ENCODE results near the gene CDKN1C.
"Not testable (repeated sequence)": the region's sequence is repeated elsewhere in the genome, so short reads cannot be mapped to it uniquely, and the experiment has no call there.

CDKN1C gene

DNA sequence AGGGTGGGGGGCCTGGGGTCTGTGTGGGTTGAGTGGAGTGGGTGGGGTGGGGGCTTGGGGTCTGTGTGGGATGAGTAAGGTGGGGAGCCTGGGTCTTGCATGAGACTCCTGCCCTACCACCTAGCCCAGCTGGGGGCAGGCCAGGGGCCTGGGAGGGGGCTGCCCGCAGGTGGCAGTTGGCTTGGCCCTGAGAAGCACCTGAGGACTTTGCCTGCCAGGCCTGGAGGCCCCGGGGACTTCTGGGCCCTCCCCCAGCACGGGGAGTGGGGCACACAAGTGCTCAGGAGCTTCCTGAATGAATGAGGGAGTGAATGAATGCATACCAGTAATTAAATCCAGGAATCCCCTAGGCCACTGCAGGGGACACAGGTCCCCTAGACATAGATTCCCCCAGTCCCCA is 37.1 kb upstream of the CDKN1C start:
- no peak for DNase-seq

DNA sequence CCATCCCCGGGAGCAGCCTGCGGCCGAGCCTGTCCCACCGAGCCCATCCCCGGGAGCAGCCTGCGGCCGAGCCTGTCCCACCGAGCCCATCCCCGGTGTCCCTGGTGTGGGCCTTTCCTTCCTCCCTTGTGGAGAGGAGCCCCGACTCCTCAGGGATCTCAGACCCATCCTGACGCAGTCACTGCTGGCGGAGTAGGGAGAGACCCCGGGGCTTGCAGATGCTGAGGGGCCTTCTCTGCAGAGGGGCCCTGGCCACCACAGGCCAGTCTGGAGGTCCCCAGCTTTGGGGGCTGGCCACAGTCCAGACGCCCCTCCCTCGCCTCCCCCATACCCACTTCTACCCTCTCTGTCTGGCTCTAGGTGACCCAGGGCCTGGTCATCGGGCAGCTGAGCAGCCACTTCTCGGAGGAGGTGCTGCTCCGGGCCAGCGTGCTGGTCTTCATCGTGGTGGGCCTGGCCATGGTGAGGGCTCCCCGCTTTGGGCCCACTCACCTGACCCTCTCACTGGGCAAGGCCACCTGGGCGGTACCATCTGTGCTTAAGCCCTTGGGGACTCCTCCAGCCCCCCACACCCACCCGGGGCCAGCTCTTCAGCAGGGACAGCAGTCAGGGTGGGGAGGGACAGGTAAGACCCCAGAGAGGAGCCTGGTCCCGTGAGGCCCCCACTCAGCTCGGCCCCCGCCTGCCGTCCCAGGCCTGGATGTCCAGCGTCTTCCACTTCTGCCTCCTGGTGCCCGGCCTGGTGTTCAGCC is 36.3 kb upstream of the CDKN1C start:
- DNase-seq, result no peak

DNA sequence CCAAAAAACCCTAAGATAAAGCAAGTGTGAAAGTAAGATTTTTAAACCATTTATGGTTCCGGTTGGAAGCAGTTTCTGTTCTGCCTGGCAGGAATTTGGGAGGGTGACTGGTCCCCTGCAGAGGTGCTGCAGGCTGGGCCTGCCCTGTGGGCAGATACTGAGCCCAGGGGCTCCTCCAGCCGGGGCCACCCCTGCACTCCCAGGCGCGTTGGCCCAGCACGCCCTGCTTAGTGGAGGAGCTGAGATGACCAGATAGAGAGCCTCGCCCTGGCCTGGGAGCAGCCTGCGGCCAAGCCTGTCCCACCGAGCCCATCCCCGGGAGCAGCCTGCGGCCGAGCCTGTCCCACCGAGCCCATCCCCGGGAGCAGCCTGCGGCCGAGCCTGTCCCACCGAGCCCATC is 35.7 kb upstream of the CDKN1C start:
- no peak for DNase-seq

DNA sequence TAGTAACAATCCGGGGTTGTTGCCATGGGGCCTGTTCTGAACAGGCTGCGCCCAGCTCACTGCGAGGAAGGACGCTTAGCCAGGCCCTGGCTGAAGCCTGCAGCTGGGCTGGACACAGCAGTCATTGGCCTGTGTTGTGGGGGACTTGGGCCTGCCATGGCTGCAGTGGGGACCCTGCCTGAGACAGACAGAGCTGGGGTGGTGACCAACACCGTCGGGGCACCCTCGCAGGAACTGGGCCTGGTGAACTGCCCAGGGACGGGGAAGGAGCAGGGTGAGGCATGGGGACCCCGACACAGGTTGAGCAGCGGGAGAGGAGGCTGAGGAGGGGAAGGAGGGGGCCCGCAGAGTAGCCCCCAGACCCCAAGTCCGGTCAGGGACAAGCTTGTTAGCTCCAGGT is 34.8 kb upstream of the CDKN1C start:
- no peak for DNase-seq

DNA sequence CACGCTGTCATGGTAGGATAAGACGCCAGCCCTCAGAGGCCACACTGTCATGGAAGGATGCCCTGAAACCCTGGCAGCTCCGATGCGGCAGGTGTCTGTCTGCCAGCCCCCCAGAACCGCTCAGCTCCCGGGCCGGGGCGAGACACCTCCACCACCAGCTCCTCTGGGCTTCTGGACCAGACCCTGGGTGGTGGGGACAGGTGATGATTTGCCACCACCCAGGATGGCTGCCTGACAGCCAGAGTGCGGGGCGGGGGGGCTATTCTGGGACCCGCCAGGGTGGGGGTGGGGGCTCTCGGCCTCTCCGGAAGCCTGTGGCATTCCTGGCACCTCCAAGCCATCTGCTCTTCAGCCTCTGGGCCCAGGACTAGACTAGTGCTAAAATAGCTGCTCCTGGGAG is 34.3 kb upstream of the CDKN1C start:
- no peak for DNase-seq

DNA sequence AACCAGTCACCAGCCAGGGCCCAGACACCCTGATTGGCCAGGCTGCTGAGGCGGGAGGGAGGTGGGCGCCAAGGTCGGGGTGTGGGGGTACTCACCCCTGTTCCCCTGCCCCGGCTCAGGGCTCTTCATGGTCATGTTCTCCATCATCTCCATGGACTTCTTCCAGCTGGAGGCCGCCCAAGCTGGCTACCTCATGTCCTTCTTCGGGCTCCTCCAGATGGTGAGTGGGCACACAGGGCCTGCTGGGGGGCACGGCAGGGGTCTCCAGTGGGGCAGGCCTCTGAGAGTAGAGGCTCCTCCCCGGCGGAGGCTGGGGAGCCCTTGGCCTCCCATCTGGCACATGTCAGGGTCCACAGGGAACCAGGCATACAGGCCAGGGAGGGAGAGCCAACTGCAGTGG is 33.6 kb upstream of the CDKN1C start:
- no peak for DNase-seq

DNA sequence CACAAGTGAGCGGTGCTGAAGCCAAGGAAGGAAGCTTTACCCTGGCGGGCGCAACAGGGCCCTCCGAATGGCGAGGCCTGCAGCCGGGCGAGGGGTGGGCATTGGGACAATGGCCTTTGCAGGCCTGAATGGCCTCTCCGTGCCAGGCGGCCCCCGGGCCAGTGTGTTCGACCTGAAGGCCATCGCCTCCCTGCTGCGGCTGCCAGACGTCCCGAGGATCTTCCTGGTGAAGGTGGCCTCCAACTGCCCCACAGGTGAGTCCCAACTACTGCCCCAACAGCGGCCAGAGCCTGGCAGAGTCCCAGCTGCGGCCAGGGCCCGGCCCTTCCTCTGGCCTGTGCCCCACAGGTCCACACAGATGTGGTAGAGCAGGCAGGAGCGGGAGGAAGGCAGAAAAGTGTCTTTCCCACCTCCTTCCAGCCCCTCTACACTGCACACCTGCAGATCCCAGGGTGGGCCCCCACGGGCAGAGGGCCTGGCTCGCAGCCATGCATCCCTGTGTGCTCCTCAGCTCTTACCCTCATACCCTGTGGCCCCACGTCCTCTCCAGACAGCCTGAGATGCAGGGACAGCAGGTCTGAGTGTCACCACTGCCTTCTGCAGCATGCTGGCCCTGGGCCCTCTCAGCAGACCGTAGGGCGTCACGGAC is 32.4 kb upstream of the CDKN1C start:
- no peak for DNase-seq

DNA sequence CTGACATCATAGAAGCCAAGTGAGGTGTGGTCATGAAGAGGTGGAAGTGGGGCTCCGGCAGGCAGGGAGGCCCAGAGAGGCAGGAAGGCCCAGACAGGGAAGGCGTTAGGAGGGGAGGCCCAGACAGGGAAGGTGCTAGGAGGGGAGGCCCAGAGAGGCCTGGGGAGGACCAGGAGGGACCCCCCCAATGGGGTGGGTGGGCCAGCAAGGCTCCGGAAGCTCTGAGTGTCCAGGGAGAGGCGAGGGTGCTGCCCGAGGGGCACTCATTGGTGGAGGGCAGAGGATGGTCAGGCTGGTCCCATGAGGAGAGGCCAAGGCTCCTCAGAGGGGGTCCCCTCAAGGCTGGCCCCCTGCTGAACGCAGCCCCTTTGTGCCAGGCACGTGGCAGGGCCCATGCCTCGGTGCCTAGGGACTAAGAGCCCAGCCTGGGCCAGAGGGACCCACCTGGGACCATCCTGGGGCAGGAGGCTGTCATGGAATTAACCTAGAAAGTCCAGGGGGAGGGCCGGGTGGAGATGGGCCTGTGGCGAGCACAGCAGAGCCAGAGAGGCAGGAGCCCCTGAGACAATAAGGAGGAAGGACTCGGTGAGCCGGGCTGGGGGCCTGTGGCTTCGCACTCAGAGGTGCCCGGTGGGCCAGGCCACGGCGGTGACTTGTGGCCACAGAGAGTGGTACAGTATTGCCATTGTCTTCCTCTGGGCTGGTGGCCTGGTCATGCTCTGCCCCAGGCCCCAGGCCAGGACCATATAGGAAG is 31.5 kb upstream of the CDKN1C start:
- DNase-seq, result no peak

DNA sequence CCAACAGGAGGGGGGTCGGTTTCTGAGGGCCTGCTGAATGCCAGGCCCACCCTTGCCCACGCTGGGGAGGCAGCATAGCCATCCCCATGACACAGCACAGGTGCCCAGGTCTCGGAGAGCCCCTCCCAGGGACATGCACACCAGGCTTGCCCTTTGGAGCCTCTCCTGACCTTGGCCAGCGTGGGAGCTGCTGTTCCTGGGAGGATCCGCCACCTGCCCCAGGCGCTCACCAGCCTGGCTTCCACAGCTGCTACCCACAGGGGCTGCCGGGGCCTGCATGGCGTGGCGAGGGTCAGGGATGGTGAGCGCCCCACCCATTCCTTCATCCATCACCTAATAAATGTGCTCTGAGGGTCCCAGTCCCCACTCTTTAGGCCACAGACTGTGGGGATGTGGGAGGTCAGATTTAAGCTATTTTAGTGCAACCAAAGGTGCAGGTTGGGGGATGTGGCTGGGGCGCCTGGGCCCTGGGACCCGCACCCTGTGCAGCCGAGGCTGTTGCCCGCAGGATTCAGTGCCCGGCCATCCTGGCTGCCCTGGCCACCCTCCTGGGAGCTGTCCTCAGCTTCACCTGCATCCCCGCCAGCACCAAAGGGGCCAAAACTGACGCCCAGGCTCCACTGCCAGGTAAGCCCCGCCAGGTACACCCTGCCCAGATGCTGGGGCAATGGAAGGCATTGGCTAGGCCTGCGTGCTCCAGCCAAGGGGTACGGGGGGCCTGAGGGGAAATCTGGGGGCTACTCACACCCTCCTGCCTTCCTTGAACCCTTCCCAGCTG is 30.7 kb upstream of the CDKN1C start:
- no peak for DNase-seq

DNA sequence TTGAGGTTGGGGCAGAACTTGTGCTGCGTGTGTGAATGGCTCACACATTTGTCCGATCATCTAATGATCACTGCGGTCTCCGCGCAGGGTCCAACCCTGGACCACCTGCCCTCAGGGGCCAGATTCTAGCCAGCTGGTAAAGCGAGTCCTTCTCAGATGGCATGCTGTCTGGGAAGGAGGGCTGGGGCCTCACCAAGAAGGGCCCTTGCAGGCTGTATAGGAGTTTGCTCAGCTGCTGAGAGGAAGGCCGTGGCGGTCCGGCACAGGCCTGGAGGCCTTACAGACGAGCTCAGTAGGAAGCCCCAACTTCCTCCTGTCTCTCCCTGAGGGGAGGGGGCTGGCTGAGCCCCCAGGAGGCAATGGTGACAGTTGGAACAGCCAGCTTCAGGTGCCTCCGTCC is 29.9 kb upstream of the CDKN1C start:
- no peak for DNase-seq

DNA sequence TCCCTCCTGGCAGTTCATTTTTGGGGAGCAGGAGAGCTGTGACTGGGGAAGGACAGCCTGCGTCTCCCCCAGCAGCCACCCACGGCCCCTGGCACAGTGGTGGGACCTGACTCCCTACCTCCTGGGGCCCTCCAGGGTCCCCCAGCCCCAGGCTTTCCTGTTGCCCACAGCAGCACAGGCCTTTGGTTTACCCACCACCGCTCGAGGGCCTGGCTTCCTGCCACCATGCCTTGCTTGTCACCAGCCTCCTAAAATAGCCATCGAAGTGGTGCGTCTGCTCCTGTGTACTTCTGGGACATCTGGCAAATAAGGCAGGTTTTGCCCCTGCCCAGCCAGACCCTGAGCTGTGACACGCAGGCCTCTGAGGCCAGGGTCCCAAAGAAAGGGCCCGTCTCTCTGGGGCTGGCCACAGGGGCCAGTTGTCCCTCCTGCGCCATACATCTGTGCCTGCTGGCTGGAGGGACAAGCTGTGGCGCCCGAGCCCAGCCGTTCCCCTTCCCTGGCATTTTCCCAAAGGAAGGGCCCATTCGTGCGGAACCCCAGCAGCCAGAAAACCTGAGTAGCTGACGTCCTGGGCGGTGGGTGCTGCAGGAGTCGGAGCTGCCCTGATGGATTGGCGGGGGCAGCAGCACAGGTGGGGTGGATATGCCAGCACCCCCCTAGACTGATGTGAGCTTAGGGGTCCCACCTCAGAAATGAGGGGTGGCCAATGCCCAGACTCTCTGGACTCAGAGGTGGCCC is 29.1 kb upstream of the CDKN1C start:
- DNase-seq, result no peak

DNA sequence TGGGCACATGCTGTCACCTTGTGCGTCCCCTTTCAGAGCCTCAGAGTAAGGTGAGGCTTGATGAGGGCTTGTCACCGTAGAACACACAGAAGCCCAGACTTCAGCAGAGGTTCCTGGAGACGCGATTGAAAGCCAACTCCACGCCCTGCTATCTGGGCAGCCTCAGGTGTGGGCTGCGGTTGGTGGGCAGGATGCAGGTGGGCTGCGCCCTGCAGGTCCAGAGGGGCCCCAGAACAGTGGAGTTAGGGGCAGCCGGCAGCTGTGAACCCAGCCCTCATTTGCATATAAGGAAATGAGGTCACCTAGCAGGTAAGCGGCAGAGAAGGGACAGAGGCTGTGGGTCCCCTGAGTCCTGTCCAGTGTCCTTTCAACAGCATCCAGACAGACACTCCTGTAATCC is 28.2 kb upstream of the CDKN1C start:
- DNase-seq, result no peak

DNA sequence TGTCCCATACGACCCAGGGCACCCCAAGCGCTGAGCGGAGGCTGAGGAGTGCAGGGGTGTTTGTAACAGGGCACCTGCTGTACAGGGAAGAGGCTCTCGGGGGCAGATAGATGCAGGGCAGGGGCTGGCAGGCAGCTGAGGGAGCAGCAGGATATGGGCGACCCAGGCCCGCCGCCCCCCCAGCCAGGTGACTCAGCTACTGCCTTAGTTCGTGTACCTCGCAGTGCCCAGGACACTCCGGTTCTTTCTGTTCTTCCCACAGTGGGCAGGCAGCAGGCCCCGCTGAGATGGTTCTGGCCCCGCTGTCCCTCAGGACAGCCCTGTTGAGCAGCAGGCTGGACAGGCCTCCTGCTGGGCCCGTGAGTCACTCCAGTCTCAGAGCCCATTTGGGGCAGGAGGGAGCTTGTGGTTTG is 27.4 kb upstream of the CDKN1C start:
- no peak for DNase-seq

DNA sequence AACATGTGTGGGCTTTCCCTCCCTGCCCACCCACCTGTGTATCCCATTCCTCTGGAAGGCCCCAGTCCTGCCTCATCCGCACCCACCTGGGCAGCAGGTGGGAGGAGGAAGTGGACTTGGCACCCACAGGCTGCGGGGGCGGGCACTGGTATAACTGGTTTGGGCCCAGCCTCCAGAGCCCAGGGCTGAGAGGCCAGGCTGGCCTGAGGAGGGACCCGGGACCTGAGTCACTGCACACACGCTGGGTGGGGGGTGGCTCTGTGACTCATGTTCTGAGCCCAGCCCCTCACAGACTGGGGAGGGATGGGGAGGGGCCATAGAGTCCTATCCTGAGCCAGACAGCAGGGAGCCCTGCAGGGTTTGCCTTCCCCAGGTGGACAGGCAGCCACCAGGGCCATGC is 26.9 kb upstream of the CDKN1C start:
- no peak for DNase-seq

DNA sequence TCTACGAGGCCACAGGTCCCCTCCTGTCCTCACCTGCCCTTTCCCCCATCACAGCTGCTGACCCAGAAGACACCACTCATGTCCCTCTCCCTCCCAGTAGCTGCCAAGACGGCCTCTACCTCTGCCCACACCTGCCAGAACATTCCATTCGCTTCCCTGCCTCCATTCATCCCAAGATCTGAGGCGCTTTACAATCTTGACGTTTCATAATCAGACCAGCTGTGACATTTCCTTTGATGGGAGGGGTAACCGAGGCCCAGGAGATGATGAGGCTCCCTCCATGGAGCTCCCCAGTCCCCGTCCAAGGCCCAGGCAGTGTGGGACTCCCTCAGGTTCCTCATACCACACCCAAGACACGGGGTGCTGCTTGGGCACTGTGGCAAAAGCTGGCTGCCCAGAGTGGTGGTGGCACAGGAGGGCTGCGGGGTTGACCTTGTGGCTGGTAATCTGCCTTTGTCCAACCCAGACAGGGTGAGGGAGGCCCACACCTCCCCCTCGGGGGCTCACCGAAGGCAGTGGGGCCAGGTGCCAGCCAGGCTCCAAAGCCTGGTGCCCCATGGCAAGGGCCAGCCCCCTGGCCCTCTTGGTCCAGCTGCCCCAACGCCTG is 26.3 kb upstream of the CDKN1C start:
- no peak for DNase-seq

DNA sequence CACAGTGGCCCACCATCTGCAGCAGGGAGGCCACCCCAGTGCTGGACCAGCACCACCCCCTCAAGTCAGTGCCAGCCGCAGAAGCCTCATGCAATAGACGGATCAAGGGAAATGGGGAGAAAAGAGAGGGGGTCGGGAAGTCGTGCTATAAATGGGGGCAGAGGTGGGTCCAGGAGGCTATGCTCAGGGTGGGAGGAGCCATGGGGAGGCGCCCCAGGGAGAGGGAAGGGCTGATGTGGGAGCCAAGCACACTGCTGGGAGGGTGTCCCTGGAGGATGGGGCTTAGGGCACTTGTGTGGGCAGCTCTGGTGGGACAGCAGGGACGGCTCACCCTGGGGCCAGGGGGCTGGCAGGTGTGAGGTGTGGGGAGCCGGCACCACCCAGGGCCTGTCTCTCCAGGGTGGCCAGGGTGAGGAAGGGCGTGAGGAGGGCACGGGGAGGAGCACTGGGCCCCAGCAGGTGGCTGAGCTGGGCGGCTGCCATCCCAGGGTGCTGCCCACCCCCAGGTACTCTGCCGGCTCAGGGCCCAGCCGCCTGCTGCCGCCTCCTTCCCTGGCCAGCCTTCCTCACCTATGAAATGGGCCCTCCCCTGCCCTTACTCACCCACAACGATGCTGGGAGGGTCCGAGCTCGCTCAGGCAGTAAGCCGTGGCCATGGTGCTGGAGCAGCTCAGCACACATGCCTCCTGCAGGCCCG is 25.7 kb upstream of the CDKN1C start:
- no peak for DNase-seq

DNA sequence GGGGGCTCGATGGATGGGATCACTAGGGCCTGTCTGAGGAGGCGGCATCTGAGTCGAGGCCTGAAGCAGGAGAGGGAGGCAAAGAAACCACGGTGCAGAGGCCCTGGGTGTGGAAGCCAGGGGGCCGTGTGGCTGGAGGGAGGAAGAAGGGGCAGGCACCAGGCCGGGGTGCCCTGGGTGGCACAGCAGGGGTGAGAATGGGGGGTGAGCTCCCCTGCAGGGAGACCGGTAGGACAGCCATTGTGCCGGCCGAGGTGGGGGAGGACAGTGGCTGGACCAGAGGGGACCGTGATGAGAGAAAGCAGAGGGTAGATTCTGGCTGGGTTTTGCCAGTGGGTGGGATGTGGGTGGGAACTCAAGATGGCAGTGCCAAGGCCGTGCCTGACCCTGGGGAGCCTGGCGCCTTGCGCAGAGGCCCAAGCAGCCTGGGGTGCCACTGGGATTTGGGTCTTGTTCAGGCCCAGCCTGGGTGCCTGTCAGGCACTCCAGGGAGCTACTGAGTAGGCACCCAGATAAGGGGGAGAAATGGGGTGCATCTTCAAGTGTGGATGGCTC is 24.9 kb upstream of the CDKN1C start:
- DNase-seq, result no peak

DNA sequence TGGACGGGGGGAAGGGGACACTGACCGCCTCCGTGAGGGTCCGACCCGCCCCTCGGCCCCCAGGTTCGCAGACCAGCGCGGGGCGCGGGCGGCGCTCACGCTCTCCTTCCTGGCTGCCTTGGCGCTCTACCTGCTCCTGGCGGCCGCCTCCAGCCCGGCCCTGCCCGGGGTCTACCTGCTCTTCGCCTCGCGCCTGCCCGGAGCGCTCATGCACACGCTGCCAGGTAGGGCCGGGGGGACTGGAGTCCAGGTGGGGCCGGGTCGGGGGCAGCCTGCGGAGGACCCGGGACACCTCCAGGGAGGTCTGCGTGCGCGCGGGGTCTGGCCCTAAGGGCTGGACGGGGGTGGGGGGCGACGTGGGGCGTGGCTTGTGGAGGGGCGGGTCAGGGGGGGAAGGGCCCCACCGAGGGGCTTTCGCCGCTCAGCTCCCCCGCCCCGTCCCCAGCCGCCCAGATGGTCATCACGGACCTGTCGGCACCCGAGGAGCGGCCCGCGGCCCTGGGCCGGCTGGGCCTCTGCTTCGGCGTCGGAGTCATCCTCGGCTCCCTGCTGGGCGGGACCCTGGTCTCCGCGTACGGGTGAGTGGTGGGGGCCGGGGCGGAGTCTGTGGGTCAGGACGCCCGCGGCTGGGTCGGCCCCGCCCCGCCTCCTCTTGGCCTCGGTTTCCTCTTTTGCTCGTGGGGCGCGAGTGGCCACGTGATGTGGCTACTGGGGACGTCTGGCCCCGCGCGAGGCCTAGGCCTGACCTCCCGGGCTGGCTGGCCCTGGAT is 23.7 kb upstream of the CDKN1C start:
- no peak for DNase-seq

DNA sequence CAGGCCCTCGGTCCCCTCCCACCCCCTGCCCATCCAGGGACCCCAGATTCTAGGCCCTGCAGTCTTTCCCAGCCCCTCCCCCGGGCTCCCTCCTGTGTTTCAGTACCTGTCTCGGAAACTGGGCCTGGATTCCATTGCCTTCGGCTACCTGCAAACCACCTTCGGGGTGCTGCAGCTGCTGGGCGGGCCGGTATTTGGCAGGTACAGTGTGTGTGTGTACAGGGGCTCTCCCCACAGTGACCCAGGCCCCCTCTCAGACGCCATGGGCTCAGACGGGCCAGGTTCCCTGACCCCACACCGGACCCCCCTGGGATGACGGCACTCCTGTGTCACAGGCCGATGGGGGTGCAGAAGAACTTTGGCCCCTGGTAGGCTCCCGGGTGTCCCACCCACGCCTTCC is 22.6 kb upstream of the CDKN1C start:
- no peak for DNase-seq

DNA sequence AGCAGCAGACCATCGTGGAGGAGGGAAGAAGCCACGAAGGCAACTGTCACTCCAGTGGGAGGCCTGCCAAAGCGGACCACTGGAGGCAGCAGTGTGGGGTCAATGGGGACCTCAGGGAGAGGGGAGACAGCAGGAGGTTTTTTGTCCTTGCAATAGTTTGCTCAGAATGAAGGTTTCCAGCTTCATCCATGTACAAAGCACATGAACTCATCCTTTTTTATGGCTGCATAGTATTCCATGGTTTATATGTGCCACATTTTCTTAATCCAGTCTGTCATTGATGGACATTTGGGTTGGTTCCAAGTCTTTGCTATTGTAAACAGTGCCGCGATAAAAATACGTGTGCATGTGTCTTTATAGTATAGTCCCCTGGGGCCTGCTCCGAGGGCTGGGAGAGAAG is 19.7 kb upstream of the CDKN1C start:
- DNase-seq, result not testable (repeated sequence)
